ENCODE data around the gene ZNF12.

The ZNF12 gene

DNA sequence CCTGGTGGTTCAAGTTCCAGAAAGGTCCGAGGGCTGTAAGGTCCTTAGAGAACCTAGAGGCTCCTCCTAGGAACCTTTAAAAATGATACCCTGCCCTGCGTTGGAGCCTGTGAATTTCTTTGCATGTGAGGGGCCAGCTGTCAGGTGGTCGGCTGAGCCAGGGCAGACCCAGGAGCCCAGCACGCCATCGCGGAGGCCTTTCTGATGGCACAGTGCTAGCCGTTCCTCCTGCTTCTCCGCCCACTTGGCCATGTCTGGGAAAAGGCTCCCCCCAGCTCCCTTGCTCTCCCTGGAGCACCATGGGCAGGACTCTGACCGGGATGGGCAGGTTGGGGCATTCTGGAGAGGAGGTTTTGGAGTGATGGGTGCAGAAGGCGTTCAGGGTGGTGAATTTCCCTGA is 62.0 kb downstream of the ZNF12 start:
- no peak for DNase-seq

DNA sequence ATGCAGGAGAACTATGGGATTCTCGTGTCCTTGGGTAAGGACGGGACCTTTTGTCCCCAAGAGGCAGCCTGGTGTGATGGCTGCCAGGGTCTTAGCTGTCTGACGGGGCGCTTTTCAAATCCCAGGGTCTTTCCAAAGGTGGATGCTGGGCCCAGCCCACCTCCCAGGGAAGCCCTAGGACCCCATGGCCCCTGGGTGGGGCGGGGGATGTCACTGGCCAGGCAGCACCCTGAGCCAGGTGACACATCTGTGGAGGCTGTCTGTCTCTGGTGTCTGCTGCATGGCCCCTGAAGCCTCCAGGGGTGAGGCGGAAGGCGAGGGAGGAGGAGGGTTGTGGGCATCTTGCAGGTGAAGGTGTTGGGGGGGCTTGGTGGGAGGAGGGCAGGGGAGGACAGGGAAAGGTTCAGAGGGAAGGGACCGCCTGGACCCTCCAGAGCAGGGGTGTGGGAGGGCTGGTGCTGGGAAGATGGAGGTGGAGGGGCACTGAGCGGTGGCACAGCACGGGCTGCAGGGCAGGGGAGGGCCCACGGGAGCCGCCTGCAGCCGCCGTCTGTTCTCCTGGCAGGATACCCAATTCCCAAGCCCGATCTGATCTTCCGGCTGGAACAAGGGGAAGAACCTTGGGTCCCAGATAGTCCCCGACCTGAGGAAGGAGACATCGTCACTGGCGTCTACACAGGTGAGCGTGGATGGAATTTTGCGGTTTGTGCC is 62.7 kb downstream of the ZNF12 start:
- no peak for DNase-seq

DNA sequence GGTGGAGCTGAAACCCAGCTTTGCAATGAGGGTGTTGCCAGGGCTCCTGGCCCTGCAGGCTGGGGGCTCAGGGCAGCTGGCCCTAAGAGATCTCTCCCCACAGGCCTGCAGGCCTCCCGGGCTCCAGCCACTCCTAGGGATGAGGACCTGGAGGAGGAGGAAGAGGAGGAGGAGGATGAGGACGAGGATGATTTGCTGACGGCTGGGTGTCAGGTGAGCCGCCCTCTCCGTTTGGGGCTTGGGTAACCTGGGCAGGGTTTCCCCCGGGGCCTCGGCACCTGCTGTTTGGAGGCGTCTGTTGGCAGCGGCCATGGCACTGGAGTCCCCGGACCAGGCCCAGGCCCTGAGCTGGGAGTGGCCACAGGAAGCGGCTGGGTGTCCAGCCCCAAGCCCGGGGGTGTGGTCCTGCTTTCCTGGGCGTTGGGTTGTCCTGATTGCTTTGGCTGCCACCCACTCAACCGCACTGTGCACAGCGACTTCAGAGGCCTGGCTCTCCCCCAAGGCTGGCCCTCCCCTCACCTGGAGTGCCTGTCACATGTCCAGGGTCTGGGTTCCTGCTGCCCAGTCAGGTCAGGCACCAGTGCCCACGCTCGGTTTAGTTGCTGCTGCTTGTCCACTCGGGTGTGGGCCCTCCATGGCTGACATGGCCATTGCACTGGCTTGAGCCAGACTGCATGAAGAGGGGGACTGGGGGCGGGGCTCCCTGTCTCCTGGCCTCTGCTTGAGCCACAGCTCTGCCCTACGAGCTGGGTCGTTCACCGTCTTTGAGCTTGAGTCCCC is 63.7 kb downstream of the ZNF12 start:
- no peak for DNase-seq

DNA sequence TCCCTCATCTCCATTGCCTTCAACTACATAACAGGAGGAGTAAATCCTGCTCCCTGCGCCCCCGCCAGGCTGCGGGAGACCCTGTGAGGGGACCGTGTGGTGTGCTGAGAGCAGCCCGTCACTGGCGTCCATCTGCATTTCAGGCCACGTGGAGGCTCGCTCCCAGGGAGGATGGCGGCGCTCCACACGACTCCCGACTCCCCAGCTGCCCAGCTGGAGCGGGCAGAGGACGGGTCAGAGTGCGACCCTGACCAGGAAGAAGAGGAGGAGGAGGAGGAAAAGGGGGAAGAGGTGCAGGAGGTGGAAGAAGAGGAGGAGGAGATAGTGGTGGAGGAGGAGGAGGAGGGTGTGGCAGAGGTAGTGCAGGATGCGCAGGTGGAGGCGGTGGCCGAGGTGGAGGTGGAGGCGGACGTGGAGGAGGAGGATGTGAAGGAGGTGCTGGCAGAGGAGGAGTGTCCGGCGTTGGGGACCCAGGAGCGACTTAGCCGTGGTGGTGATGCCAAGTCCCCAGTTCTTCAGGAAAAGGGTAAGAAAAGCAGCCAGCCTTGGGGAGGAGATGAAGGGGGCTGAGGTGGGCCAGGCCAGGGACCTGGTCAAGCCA is 64.4 kb downstream of the ZNF12 start:
- DNase-seq: no peak

DNA sequence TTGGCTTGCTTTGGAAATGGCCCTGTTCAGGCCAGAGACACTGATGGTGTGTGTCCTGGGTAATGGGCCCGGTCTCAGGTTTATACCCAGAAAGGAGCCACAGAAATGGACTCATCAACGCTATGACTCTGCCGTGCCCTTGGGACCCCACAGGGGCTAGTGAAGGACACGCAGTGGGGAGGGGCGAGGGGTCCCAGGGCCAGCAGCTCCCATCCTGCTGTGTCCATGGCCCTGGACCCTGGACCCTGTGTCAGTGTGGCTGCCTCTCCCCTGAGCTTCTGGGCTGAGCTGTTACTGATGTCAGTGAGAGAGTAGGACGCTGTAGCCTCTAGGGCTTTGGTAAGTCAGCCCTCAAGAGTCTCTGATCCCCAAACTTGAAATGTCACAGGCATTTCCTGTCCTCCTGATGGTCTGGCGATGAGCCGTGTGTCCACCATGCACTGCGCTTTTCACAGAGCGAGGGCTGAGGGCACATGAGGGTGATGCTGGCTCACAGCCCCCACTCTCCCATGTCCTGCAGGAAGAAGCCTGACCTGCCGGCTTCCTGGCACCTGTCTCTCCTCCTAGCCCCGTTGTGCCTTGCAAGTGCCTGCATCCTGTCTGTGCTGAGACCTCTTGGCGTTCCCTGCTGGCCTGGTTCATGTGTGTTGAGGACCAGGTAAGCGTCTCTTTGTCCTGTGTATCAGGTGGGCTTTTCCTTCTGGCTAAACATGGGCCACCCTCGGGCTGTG is 65.3 kb downstream of the ZNF12 start:
- no peak for DNase-seq

DNA sequence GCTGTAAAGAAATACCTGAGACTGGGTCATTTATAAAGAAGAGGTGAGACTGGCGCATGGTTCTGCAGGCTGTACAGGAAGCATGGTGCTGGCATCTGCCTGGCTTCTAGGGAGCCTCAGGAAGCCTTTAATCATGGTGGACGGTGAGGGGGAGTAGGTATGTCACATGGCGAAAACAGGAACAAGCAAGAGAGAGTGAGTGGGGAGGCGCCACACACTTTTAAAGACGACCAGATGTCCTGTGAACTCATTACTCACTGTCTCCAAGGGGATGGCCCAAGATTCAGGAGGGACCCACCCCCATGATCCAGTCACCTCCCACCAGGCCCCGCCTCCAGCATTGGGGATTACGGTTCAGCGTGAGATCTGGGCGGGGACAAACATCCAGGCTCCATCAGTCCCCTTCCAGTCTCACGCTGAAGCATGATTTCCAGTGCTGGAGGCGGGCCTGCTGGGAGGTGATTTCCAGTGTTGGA is 66.5 kb downstream of the ZNF12 start:
- no peak for DNase-seq

DNA sequence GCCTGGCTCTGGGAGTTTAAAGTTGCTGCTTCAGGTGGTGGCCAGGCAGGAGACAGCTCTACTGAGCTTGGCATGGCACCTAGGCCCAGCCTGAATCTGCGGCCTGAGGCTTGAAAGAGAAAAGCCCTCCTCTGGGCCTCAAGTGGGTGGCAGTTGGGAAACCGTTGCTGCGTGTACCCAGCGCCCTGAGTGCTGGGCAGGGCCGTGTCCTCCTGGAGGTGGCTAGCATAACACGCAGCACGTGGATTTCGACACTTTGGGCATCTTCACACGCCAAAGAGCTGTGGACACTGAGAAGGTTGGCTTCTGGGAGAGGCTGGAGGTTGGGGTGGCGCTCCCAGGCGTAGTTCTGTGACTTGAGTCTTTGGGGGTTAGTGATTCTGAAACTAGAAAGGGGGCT is 67.1 kb downstream of the ZNF12 start:
- no peak for DNase-seq

DNA sequence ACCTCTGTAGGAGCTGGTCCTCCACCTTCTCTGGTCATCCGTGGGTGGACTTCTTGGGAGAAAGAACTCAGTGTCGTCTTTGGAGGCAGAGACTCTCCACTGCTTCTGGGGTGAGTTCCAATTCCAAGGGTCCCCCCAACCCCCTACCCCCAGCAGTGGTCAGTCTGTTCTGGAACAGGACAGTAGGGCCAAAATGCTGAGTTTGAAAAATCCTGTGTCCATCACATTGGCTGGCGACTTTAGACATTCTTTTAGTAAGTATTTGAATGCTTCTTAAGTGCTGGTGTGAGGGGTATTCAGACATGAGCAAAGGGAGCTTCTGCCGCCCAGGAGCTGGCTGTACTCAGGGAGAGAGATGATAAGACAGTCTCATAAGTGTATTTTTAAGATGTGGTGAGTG is 67.7 kb downstream of the ZNF12 start:
- no peak for DNase-seq
